RWPE2 (cell line): Measurements from ENCODE around the gene SPRR2F.
"Not testable (repeated sequence)": the region's sequence is repeated elsewhere in the genome, so short reads cannot be mapped to it uniquely, and the experiment has no call there.

Experiments used
- ATAC-seq: fragments of 200-7000 bp; cut with Tn5 transposase; 3 replicates; pipeline ENCODE4 v1.9.1; 2021; ENCODE audit warnings: low read depth
- DNase-seq: peaks from one replicate; pipeline ENCODE4 v3.0.0-alpha.2; 2020; ENCODE audit warnings: low spot score
- H3K27ac ChIP-seq: fragments of 450-650 bp; 2 replicates; pipeline ENCODE4 v1.5.1; 2017; ENCODE audit warnings: mild to moderate bottlenecking; ENCODE audit not compliant: poor library complexity, severe bottlenecking
- H3K27me3 ChIP-seq: fragments of 250-450 bp; sonication (Bioruptor Pico); 2 replicates; pipeline ENCODE4 v1.5.1; 2021; ENCODE audit warnings: mild to moderate bottlenecking, moderate library complexity; ENCODE audit not compliant: insufficient read depth, poor library complexity, severe bottlenecking
- H3K36me3 ChIP-seq: fragments of 250-450 bp; sonication (Bioruptor Pico); 2 replicates; pipeline ENCODE4 v1.5.1; 2020; ENCODE audit warnings: low read depth, mild to moderate bottlenecking, moderate library complexity
- H3K4me1 ChIP-seq: fragments of 250-450 bp; sonication (Bioruptor Pico); 2 replicates; pipeline ENCODE4 v1.5.1; 2021; ENCODE audit warnings: mild to moderate bottlenecking, moderate library complexity; ENCODE audit not compliant: insufficient read depth, poor library complexity, severe bottlenecking
- H3K4me3 ChIP-seq: fragments of 250-450 bp; sonication (Bioruptor Pico); 2 replicates; pipeline ENCODE4 v1.5.1; 2021; ENCODE audit warnings: mild to moderate bottlenecking, moderate library complexity; ENCODE audit not compliant: severe bottlenecking
- H3K9me3 ChIP-seq: fragments of 250-450 bp; sonication (Bioruptor Pico); 2 replicates; pipeline ENCODE4 v1.5.1; 2021; ENCODE audit warnings: mild to moderate bottlenecking, moderate library complexity; ENCODE audit not compliant: severe bottlenecking
- TF ChIP-seq, protein P1 (sequence below): fragments of 450-650 bp; IDR thresholded peaks from one replicate; pipeline ENCODE4 v1.5.1; 2017; ENCODE audit warnings: mild to moderate bottlenecking, moderate library complexity; ENCODE audit not compliant: poor library complexity, severe bottlenecking

SPRR2F gene

DNA sequence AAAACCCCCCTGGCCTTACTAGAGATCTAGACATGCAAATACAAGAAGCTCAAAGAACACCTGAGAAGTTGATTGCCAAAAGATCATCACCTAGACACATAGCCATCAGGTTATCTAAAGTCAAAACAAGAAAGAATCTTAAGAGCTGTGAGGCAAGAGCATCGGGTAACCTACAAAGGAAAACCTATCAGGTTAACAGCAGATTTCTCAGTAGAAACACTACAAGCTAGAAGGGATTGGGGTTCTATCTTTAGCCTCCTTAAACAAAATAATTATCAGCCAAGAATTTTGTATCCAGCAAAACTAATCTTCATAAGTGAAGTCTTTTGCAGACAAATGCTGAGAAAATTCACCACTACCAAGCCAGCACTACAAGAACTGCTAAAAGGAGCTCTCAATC, 12.2 kb upstream of the SPRR2F start:
- no peak overlapping the region for H3K27ac ChIP-seq
- no peak overlapping the region for H3K4me3 ChIP-seq
- peaks cover 13% of the 10 kb centered on the region for H3K4me1 ChIP-seq
- H3K27me3 ChIP-seq, result no peaks in the 10 kb centered on the region
- no peaks in the 10 kb centered on the region for H3K36me3 ChIP-seq
- DNase-seq, result no peak
- H3K9me3 ChIP-seq, result peaks cover 5% of the 10 kb centered on the region
- no peak for ATAC-seq
- TF ChIP-seq, protein P1, sequence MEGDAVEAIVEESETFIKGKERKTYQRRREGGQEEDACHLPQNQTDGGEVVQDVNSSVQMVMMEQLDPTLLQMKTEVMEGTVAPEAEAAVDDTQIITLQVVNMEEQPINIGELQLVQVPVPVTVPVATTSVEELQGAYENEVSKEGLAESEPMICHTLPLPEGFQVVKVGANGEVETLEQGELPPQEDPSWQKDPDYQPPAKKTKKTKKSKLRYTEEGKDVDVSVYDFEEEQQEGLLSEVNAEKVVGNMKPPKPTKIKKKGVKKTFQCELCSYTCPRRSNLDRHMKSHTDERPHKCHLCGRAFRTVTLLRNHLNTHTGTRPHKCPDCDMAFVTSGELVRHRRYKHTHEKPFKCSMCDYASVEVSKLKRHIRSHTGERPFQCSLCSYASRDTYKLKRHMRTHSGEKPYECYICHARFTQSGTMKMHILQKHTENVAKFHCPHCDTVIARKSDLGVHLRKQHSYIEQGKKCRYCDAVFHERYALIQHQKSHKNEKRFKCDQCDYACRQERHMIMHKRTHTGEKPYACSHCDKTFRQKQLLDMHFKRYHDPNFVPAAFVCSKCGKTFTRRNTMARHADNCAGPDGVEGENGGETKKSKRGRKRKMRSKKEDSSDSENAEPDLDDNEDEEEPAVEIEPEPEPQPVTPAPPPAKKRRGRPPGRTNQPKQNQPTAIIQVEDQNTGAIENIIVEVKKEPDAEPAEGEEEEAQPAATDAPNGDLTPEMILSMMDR, result no peak

DNA sequence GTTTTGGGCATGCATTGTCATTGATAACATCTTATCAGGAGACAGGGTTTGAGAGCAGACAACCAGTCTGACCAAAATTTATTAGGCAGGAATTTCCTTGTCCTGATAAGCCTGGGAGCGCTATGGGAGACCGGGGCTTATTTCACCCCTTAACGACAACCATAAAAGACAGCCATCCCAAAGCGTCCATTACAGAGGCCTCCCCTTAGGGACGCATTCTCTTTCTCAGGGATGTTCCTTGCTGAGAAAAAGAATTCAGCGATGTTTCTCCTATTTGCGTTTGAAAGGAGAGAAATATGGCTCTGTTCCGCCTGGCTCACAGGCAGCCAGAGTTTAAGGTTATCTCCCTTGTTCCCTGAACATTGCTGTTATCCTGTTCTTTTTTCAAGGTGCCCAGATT, 10.5 kb upstream of the SPRR2F start:
- peaks cover 13% of the 10 kb centered on the region for H3K4me1 ChIP-seq
- DNase-seq, H3K27me3 ChIP-seq, H3K36me3 ChIP-seq, ATAC-seq, H3K9me3 ChIP-seq, H3K4me3 ChIP-seq: not testable (repeated sequence)
- H3K27ac ChIP-seq, result peak overlapping the region; percentile 84

DNA sequence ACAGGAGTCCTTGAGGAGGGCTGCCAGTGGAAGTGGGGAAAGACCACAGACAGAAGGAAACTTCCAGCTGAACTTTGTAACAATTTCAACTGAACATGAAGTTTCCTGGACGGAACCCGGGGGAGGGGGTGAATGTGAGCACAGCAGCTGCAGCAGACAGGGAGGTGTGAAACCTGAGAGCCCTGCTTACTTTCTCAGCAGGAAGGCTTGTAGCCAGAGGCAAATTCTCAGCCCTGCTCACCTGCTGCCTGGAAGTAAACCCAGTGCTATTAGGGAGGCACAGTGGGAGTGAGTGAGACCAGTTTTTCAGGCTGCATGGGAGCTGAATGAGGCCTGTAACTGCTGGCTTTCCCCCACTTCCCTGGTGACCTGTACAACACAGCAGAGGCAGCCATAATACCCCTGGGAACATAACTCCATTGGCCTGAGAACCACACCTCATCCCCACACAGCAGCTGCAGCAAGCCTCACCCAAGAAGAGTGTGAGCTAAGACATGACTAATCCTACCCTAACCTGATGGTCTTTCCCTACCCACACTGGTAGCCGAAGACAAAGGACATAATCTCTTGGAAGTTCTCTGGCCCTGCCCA, 9.6 kb upstream of the SPRR2F start:
- no peaks in the 10 kb centered on the region for H3K27me3 ChIP-seq
- H3K4me3 ChIP-seq, result no peak overlapping the region
- H3K36me3 ChIP-seq, result no peaks in the 10 kb centered on the region
- peak; percentile 78 for DNase-seq
- ATAC-seq, result peak; percentile 97
- TF ChIP-seq, protein P1, result no peak
- H3K27ac ChIP-seq, result peak overlapping the region; percentile 84
- peaks cover 5% of the 10 kb centered on the region for H3K9me3 ChIP-seq
- H3K4me1 ChIP-seq, result peaks cover 13% of the 10 kb centered on the region

DNA sequence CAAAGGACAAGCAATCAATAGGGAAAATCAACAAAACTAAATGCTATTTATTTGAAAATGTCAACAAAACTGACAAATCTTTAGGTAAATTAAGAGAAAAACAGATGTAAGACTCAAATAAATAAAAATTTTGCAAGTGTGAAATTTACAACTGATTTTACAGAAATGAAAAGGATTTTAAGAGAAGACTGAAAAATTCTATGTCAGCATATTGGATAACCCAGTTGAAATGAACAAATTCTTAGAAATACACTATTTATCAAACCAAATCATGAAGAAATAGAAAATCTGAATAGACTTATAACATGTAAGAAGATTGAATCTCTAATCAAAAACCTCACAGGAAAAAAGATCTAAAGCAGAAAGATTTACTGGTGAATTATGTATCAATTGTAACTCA, 7.6 kb upstream of the SPRR2F start:
- no peak for DNase-seq
- TF ChIP-seq, protein P1, result no peak
- Histone ChIP-seq H3K4me3 (no peak overlapping the region), H3K9me3 (peaks cover 5% of the 10 kb centered on the region), H3K27me3 (no peaks in the 10 kb centered on the region), H3K27ac (no peak overlapping the region), H3K36me3 (no peaks in the 10 kb centered on the region), H3K4me1 (peaks cover 13% of the 10 kb centered on the region)
- ATAC-seq, result no peak

DNA sequence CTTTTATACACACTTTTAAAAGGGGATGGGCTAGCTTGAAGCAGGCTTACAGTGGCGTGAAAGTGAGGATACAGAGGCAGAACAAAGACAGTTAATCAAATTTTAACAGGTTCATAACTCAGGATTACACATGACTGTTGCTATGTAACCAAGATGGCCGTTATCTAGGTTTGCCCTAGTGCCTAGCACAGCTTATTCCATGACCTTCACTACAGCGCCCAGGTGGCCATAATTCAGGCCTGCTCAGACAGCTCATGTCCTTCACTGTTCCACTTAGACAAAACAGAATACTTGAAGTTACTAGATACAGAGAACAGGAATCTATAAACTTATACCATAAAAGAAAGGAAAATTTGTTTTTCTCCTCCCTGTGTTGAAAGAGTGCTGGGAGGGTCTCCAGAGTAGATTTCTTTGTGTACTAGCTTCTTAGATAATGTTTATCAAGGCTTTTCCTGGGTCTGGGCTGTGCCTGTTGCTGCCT, 6.2 kb upstream of the SPRR2F start:
- ATAC-seq (no peak), DNase-seq (no peak)
- TF ChIP-seq, protein P1, result no peak
- no peaks in the 10 kb centered on the region for H3K36me3 ChIP-seq
- peaks cover 13% of the 10 kb centered on the region for H3K4me1 ChIP-seq
- peaks cover under 1% of the 10 kb centered on the region for H3K9me3 ChIP-seq
- H3K27me3 ChIP-seq, result no peaks in the 10 kb centered on the region
- no peak overlapping the region for H3K27ac ChIP-seq
- no peak overlapping the region for H3K4me3 ChIP-seq

DNA sequence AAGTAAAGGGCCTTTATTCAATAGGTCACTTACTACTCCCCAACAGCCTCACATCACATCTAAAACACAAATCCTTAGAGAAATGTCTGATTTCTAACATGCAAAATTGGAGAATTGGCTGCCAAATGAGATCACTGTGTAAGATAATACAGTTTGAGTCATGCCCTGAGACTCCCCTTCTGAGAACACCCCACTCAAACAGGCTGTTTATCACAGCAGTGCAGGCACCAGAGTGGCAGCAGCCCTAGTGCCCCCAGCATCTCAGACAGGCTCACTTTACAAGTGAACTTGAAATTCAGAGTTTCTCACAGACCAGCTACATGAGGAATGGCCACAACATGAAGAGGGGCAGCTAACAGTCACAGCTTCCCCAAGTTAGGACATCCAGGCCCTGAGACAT, 1.9 kb upstream of the SPRR2F start:
- not testable (repeated sequence) for DNase-seq, H3K9me3 ChIP-seq, ATAC-seq, H3K27ac ChIP-seq, H3K4me3 ChIP-seq, H3K27me3 ChIP-seq, H3K36me3 ChIP-seq, H3K4me1 ChIP-seq

DNA sequence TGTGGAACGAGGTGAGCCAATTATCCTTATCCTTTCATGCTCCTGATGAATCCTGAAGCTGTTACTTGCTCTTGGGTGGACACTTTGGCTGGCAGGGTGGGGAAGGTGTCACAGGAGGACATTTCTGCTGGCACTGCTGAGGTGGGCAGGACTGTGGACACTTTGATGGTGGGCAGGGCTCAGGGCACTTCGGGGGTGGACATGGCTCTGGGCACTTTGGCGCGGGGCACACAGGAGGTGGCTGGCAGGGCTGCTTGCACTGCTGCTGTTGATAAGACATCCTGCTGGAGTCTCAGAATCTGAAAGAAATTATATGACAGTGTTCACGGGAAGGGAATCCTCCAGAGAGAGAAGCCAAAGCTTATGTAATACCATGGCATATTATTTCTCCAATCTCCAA, 862 bp downstream of the SPRR2F start:
- H3K36me3 ChIP-seq, H3K4me1 ChIP-seq, H3K4me3 ChIP-seq, ATAC-seq, H3K27ac ChIP-seq, DNase-seq, H3K27me3 ChIP-seq, H3K9me3 ChIP-seq: not testable (repeated sequence)
